Colonic mucosa (tissue), 4 donors: ENCODE data around the gene CEP43. TPM values are rescaled to one million over a fixed set of nuclear protein-coding genes. Genes with fewer than 3 reads are reported as not detected.
A peak's percentile ranks its signal among the peaks of the same experiment; 100 is the strongest.

Source experiments
- DNase-seq: peaks from one replicate; pipeline ENCODE4 v3.0.0-alpha.2; 2020
- H3K27ac ChIP-seq: fragments of 200-600 bp; one replicate; pipeline ENCODE4 v1.8.0; 2021
- H3K27me3 ChIP-seq: fragments of 200-600 bp; one replicate; pipeline ENCODE4 v1.8.0; 2021
- H3K36me3 ChIP-seq: fragments of 200-600 bp; one replicate; pipeline ENCODE4 v1.8.0; 2021
- H3K4me1 ChIP-seq: fragments of 200-600 bp; one replicate; pipeline ENCODE4 v1.8.0; 2021; ENCODE audit warnings: mild to moderate bottlenecking
- H3K4me3 ChIP-seq: fragments of 200-600 bp; one replicate; pipeline ENCODE4 v1.8.0; 2021
- H3K9ac ChIP-seq, 2 donors: one replicate each; pipeline ENCODE4 v1.7.0; 2013; ENCODE audit warnings: control low read depth in 2 of 2, low read depth in 2 of 2, low read length in 2 of 2
- H3K9me3 ChIP-seq: fragments of 200-600 bp; one replicate; pipeline ENCODE4 v1.8.0; 2021
- intact Hi-C: fragments of 100-400 bp; cut with DNase I; formaldehyde crosslinking; loops from one replicate; pipeline ENCODE4 v1.14.1; 2022
- total RNA-seq, 2 donors: library from RNA; stranded (reverse); fragmentation: NEBNext Ultra II Directional in 1 of 2; extraction: Animal tissue kit (Norgen Biotek cat#: 25700) in 1 of 2; gene quantifications; one replicate each; pipeline ENCODE4 v1.2.1, GENCODE V29; 2021
- TF ChIP-seq, protein P1 (sequence below): fragments of 200-600 bp; IDR thresholded peaks from one replicate; pipeline ENCODE4 v1.8.0; 2022; ENCODE audit warnings: antibody characterized with exemption, mild to moderate bottlenecking
- donor health status: healthy.
- donor health status: DM: no; HTN: no; CAD: no.
- donor health status: DM: no; HTN: no; CAD: no.

CEP43 gene
- total RNA-seq, 2 donors from 2014 or later, result 17.3 to 23.8 TPM

DNA sequence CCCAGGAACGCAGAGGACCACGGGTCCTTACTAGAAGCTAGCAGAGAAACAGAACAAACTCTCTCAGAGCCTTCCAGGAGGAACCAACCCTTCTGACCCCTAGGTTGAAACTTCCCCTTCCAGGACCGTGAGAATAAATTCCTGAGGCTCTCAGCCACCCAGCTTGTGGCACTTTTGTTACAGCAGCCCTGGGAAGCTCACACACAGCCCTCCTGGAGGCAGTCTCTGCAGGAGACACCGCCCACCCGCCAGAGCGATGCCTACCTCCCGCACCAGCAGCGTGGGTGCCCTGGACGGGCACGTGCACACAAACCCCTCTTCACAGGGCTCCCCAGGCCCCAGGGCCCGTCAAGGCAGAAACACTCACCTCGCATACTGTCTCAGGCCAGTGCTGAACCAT is 47.1 kb upstream of the CEP43 start:
- TF ChIP-seq, protein P1, sequence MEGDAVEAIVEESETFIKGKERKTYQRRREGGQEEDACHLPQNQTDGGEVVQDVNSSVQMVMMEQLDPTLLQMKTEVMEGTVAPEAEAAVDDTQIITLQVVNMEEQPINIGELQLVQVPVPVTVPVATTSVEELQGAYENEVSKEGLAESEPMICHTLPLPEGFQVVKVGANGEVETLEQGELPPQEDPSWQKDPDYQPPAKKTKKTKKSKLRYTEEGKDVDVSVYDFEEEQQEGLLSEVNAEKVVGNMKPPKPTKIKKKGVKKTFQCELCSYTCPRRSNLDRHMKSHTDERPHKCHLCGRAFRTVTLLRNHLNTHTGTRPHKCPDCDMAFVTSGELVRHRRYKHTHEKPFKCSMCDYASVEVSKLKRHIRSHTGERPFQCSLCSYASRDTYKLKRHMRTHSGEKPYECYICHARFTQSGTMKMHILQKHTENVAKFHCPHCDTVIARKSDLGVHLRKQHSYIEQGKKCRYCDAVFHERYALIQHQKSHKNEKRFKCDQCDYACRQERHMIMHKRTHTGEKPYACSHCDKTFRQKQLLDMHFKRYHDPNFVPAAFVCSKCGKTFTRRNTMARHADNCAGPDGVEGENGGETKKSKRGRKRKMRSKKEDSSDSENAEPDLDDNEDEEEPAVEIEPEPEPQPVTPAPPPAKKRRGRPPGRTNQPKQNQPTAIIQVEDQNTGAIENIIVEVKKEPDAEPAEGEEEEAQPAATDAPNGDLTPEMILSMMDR, result no peak
- intact Hi-C loops, result no loop called here
- no peaks in the 10 kb centered on the region for H3K9me3 ChIP-seq

DNA sequence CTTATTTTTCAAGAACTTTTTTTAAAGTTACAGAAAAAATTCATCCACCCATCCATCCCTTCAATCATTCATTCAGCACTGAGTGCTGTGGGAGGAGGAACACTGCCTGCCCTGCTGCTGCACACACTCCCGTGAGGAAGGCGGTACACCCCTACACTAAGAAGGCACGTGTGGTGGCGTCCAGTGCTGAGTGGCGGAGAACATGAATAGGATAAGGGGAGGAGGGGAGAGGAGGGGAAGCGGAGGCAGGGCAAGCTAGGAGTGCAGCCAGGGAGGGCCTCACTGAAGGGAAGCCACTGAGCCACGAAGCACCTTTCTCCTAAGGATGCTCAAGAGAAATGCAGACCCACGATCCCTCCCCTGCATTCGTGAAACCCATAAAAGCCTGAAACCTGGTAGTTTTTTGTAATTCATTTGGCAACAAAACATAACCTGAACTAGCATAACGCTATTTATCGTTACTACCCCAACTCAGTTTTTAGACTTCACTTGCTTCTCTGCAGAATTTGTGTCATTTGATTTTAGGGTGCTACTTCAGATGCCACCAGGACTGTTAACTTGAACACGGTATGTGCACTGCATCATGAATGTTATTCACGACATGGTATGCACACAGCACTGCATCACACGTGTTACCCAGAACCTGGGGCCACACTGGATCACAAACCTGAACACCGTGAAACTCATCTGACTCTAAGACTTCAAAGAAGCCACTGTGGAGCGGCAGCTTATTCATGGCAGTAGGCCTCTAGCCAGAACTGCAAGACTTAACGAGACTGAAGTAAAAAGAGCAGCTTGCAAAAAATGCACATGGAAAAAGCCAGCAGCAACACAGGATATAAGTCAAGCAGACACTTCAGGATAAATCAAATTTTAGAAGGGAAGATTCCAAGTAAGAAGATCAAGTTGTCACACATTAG is 46.4 kb upstream of the CEP43 start:
- no peaks in the 10 kb centered on the region for H3K9me3 ChIP-seq
- no peak overlapping the region for H3K27ac ChIP-seq
- no peak for DNase-seq
- no peak overlapping the region for H3K4me3 ChIP-seq
- no peaks in the 10 kb centered on the region for H3K36me3 ChIP-seq
- intact Hi-C loops, result no loop called here
- TF ChIP-seq, protein P1, result no peak
- peaks cover 4% of the 10 kb centered on the region for H3K4me1 ChIP-seq
- H3K9ac ChIP-seq, result peak overlapping the region in 1 of 2 donors; percentile 53
- H3K27me3 ChIP-seq, result no peaks in the 10 kb centered on the region

More for the DNA sequence above, 47.1 kb upstream of the CEP43 start:
- no peak overlapping the region for H3K4me3 ChIP-seq
- H3K27ac ChIP-seq, result no peak overlapping the region
- H3K4me1 ChIP-seq, result no peaks in the 10 kb centered on the region
- DNase-seq, result no peak
- H3K36me3 ChIP-seq, result no peaks in the 10 kb centered on the region
- no peaks in the 10 kb centered on the region for H3K27me3 ChIP-seq
- H3K9ac ChIP-seq, result no peak overlapping the region

DNA sequence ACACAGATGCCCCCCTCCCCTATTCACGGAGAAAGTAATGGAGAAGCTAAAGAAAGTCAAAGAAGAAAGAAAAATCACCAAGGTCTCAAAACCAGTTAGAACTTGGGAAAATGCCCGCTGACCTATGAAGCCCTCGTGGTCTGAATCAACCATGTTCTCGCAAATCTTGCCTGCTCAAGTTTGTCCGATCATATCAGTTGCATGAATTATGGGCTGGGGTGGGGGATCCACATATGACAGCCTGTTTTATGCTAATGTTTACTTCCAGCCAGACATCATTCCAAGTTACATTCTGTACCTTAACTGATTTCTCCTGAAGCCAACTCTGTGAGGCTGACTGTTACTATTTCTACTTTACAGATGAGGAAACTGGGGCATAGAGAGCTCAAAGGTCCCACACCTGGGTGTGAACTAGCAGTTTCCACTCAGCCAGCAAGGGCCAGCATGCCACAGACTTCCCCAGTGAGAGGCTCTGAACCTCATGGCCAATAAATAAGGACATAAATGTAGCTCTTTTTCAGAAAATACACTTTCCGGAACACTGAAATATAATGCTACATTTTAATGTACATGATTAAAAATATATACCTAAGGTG is 45.0 kb upstream of the CEP43 start:
- DNase-seq, result peak; percentile 39
- intact Hi-C loops, result no loop called here
- no peaks in the 10 kb centered on the region for H3K27me3 ChIP-seq
- TF ChIP-seq, protein P1, result no peak
- H3K36me3 ChIP-seq, result no peaks in the 10 kb centered on the region
- H3K4me3 ChIP-seq, result no peak overlapping the region
- H3K9ac ChIP-seq, result no peak overlapping the region
- H3K4me1 ChIP-seq, result peaks cover 13% of the 10 kb centered on the region
- no peak overlapping the region for H3K27ac ChIP-seq
- no peaks in the 10 kb centered on the region for H3K9me3 ChIP-seq

DNA sequence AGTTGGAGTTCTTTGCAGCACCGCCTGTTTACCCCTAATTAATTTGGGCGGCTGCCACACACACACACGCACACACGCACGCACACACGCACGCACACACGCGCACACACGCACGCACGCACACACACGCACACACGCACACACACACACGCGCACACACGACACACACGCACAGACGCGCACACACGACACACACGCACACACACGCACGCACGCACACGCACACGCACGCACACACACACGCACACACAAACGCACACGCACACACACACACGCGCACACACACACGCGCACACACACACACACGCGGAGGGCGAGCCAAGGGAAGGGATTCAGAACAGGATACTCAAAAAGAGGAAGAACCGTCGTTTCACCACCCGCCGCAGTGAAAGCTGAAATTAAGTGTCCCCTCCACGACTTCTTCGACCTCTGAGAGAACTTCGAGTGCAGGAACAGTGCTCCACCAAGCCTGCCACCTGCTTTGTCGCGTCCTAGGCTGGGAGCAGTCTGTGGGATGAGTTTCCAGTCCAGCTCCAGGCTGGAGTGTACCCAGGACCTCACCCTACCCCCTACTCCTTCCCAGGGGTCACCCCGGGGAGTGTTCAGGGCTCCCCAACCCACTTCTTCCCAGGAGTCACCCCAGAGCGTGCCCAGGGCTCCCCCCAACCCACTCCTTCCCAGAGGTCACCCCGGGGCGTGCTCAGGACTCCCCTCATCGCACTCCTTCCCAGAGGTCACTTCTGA is 43.9 kb upstream of the CEP43 start:
- no peaks in the 10 kb centered on the region for H3K27me3 ChIP-seq
- H3K27ac ChIP-seq, result peak overlapping the region; percentile 95
- intact Hi-C loops, result loop anchor here (5.0 kb wide), 1 partner anchor 42 kb away; the partner anchor contains the start of gene CEP43
- peaks cover 13% of the 10 kb centered on the region for H3K4me1 ChIP-seq
- H3K4me3 ChIP-seq, result peak overlapping the region; percentile 96
- peak; percentile 54 for DNase-seq
- peak overlapping the region; percentile 79 to 97 for H3K9ac ChIP-seq
- TF ChIP-seq, protein P1, result no peak
- H3K9me3 ChIP-seq, result no peaks in the 10 kb centered on the region
- no peaks in the 10 kb centered on the region for H3K36me3 ChIP-seq

DNA sequence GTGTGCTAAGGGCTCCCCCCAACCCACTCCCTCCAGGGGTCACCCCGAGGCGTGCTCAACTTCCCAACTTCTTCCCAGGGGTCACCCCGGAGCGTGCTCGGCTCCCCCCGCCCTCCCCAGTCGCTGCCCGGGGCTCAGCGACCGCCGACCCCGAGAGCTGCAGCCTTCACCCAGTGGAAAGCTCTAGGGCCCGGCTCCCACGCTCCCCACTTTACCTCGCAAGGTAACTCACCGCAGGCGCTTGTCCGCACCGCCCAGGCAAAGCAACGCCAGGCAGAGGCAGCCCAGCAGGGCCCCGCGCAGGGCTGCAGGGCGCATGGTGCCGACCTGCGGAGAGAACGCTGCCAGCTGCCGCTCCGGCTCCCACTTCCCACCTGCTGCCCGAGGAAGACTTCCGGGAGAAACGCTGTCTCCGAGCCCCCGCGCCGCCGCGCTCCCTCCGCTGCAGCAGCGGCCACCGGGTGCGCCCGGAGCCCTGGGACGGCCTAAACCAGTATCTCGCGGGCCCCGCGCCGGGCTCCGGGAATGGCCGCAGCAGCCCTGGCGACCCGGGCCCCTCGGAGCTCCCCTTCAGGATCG is 43.2 kb upstream of the CEP43 start:
- DNase-seq, result no peak
- TF ChIP-seq, protein P1, result no peak
- H3K27ac ChIP-seq, result peak overlapping the region; percentile 95
- no peaks in the 10 kb centered on the region for H3K27me3 ChIP-seq
- no peaks in the 10 kb centered on the region for H3K36me3 ChIP-seq
- peaks cover 13% of the 10 kb centered on the region for H3K4me1 ChIP-seq
- intact Hi-C loops, result loop anchor here (5.0 kb wide), 1 partner anchor 41 kb away; the partner anchor contains the start of gene CEP43
- peak overlapping the region; percentile 79 to 97 for H3K9ac ChIP-seq
- peak overlapping the region; percentile 96 for H3K4me3 ChIP-seq
- no peaks in the 10 kb centered on the region for H3K9me3 ChIP-seq
